Measurements from ENCODE around the gene PEX10.

The PEX10 gene

DNA sequence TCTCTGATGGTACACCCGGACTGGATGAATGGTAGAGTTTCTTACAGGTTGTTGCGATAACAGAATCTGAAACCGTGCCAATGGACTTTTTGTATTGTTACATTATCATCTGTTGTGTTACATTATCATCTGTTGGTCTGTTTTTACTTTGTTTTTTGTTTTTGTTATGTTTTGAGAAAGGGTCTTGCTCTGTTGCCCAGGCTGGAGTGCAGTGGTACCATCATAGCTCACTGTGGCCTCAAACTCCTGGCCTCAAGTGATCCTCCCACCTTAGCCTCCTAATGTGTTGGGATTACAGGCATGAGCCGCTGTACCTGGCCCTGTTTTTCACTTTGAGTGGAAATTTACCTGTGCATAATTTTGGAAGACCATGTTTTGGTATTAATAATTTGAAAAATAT lies 10.2 kb upstream of the PEX10 start:
- no peak for DNase-seq (ENCODE audit: low spot score)

- no peak for DNase-seq (ENCODE audit: low spot score)
Observed at GRCh38 chr1:2419416-2419815, 7.1 kb upstream of the PEX10 start.

GRCh38 chr1:2418791-2419320 lies 6.5 kb upstream of the PEX10 start:
- DNase-seq (ENCODE audit: low spot score): no peak

GRCh38 chr1:2417833-2418225 lies 5.5 kb upstream of the PEX10 start:
- DNase-seq (ENCODE audit: low spot score): no peak

DNA sequence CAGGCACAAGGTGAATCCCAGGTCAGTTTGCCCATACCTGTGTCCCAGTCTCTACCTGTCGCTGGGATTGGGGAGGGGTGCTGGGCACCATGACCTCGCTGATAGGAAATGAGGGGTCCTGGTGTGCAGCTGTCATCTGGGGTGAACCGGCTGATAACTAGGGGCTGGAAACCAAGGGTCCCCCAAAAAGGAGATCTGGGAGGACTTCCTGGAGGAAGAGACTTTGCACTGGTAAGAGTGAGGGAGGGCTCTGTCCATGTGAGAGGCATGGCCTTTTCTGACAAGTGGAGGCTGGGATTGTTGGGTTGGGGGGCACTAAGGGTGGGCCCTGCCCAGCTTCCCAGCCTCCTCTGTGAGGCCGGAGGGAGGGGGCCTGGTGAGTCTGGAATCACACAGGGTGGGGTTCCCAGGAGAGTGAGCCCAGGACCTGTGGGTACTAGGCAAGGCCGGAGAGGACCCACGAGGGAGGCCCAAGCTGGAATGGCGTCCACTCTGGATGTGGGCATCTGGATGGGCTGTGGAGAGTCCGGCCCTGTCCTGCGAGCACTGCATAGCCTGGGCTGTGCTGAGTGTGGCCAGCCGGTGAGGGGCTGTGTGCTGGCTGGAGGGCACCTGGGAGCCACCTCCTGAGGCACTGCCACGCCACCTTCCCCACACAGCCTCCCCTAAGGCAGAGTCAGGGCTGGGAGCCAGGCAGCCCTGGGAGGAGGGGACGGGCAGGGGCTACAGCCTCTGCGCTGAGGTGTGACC lies 4.9 kb upstream of the PEX10 start:
- no peak for DNase-seq (ENCODE audit: low spot score)

DNA sequence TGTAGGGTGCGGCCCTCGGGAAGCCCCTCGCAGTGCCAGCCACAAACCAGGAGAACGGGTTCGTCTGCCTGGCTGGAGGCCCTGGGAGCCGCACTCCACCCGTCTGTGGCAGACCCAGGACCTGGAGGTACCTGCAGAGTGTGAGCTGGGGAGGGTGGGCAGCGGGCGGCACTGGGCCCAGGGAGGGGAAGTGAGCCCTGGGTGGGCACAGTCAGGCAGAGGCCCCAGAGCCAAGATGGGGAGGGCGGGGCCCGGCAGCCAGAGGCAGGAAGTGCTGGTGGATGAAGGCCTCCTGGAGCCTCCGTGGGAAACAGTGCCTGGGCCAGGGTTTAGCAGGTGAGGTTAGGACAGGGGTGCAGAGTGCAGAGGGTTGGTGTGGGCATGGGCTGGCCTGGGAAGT lies 4.0 kb upstream of the PEX10 start:
- DNase-seq (ENCODE audit: low spot score): no peak

DNA sequence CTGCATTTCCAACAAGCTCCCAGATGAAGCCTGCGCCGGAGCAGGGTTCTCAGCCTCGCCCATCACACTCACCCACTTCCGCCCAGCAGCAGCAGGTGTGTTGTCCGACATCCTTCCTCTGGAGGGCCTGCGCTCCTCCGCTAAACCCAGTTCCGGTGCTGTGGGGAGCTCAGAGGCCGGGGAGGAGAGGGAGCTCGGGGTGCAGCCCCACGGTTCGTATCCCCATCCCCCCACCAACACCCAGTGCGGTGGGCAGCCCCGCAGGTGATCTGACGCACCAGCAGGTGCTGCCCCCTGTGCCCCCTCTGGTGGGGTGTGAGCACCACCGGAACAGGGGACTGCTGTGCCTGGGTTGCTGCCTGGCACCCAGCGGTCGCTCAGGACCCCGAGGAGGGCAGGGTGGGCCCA lies 3.4 kb upstream of the PEX10 start:
- DNase-seq (ENCODE audit: low spot score): no peak

GRCh38 chr1:2415337-2415736 lies 3.0 kb upstream of the PEX10 start:
- no peak for DNase-seq (ENCODE audit: low spot score)

GRCh38 chr1:2414297-2414958 lies 2.1 kb upstream of the PEX10 start:
- DNase-seq (ENCODE audit: low spot score): peak; percentile 36

DNA sequence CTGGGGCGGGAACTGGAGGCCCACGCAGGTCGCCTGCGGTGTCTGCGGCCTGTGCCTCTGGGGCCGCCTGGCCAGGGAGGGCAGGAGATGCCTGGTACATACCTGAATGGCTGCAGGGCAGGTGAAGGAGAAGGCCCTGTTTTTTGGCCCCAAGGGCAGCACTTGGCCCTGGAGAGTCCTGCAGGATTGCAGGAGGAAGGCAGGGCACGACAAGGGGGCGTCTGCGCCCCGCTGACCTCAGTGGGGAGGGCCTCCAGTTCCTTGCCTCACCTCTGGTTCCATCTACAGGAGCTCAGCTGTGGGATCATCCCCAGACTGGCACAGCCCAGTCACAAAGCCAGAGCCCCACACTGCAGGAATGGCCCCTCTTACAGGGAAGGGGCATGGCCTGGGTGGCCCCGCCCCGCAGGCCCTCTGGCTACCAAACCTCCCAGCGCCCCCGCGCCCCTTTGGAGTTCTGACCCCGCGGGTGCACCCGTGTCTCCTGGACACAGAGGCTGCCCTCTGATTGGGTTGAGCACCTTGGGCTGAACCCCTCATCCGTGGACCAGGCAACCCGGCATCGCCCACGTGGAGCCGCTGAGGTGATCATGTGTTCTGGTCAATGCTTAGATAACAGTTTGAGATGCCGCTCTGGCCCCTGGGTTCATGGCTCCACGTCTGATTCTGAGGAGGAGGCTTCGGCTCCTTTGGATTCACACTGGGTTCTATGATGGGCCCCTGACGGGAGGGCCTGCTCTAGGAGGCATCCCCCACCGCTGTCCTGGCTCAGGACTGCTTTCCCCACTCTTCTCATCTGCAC lies 1.3 kb upstream of the PEX10 start:
- no peak for DNase-seq (ENCODE audit: low spot score)

GRCh38 chr1:2412773-2413494 lies 570 bp upstream of the PEX10 start:
- DNase-seq (ENCODE audit: low spot score): no peak

DNA sequence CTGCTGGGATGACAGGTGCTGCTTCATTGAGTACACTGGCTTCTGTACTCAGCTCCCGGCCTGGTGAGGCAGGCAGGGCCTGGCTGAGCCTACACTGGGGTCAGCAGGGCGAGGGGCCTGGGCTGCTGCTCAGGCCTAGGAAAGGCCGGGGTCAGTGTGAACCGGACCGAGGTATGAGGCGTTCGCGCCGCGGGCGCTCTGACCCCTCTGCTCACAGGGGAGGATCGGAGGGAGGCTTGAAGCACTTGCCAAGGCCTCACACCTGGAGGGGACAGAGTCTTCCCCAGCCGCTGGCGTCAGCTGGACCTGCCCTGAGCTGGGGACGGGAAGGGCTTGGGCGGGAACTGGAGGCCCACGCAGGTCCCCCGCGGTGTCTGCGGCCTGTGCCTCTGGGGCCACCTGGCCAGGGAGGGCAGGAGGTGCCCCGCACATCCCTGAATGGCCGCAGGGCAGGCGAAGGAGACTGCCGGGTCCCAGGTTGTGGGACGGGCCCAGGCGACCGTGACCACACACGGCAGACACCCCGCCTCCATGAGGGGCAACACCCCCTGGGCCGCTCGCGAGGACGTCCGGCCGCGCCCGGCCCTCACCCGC lies 466 bp downstream of the PEX10 start:
- DNase-seq (ENCODE audit: low spot score): no peak

GRCh38 chr1:2409745-2410144 lies 2.6 kb downstream of the PEX10 start:
- no peak for DNase-seq (ENCODE audit: low spot score)

GRCh38 chr1:2408859-2409276 lies 3.5 kb downstream of the PEX10 start:
- DNase-seq (ENCODE audit: low spot score): no peak

DNA sequence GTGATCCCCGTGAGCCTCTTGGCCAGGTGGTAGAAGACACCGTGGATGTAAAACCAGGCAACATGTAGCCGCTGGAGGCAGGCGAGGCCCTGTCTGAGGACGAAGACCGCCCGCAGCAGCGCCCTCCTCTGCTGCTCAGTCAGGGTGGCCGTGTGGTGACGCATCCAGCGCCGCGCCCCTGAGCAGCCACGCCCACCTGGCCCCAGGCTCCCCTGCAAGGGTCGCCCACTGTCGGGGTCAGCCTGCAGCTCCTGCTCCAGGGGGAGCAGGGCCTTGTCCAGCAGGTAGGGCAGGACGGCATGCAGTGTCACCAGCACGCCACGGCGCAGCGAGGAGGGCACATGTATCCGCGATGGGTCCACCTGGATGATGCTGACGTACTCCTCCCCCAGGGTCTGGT lies 3.9 kb downstream of the PEX10 start:
- DNase-seq (ENCODE audit: low spot score): no peak

GRCh38 chr1:2407991-2408275 lies 4.4 kb downstream of the PEX10 start:
- no peak for DNase-seq (ENCODE audit: low spot score)

GRCh38 chr1:2407166-2407990 lies 5.0 kb downstream of the PEX10 start:
- no peak for DNase-seq (ENCODE audit: low spot score)

GRCh38 chr1:2406451-2407041 lies 5.8 kb downstream of the PEX10 start:
- DNase-seq (ENCODE audit: low spot score): no peak

GRCh38 chr1:2405588-2406295 lies 6.6 kb downstream of the PEX10 start:
- no peak for DNase-seq (ENCODE audit: low spot score)

GRCh38 chr1:2404890-2405511 lies 7.4 kb downstream of the PEX10 start:
- DNase-seq (ENCODE audit: low spot score): no peak

Data from COLO829 (cell line).